Measurements from ENCODE around the gene GNAI2.
"Not testable (repeated sequence)": the region's sequence is repeated elsewhere in the genome, so short reads cannot be mapped to it uniquely, and the experiment has no call there.

The GNAI2 gene

DNA sequence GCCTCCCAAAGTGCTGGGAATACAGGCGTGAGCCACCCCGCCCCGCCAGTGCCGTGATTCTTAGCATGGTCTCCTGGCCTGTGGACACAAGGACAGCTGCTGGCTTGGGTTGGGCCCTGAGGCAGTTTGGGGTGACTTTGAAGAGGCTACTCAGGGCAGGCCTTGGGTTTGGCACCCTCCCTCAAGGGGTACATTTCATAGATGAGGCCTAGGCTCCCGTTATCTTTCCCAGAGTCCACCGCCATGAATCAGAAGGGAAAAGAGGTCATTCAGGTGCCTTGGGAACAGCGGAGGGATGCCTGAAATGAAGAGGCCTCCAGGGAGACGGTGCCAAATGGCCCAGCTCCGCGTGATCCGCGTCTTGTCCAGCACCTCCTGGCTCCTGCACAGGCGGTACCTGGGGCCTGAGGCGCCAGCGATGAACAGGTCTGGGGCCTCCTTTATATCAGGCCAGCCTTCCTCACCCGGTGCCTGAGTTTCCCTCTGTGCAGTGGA lies 9.3 kb downstream of the GNAI2 start:
- DNase-seq (ENCODE audit: low spot score): no peak

DNA sequence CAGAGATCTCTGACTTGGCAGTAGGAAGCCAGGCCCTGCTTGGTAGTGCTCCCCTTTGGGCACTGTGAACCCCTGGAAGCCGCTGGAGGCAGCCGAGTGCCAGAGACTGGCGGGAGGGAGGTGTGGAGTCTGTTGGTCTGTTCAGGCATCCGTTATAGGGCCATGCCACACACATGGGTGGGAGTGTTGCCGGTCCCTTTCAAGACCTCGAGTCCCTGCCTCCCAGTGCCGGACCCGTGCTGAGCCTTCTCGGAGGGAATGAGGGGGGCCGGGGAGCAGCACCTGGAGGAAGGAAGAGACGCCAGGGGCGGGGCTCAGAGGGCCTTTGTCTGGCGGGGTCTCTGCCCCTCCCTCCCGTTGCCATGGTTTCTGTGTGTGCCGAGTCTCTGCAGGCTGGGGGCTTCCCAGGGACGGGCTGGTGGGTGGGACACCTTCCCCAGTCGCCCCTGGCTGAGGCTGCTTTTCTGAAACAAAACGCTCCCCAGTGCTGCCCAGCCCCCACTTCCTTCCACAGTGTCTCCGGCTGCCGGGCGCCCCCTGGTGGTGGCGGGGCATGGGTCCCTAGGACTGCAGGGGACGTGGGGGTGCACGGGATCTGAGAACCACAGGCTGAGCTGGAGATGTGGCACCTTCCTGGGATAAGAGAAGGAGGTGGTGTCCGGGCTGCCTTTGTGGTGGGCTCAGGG lies 10.0 kb downstream of the GNAI2 start:
- DNase-seq (ENCODE audit: low spot score): peak; percentile 85

DNA sequence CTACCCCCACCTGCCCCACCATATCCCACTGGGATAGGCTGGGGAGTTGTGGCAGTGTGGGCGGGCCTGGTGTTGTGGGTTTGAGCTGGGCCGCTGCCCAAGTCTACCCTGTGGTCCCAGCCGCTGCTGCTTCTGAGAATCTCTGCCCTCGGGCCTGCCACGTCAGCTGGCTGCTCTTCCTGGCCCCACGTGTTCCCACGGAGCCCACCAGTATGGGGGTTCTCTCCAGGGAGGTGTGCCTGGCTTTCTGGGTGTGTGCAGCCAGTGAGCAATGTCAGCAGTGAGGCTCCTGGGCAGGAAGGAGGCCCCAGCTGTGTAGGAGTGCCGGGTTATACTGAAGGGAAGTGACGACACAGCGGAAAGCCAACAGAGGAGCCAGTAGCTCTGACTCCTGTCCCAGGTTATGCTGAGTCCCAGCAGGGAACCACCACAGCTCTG lies 10.5 kb downstream of the GNAI2 start:
- DNase-seq (ENCODE audit: low spot score): no peak

DNA sequence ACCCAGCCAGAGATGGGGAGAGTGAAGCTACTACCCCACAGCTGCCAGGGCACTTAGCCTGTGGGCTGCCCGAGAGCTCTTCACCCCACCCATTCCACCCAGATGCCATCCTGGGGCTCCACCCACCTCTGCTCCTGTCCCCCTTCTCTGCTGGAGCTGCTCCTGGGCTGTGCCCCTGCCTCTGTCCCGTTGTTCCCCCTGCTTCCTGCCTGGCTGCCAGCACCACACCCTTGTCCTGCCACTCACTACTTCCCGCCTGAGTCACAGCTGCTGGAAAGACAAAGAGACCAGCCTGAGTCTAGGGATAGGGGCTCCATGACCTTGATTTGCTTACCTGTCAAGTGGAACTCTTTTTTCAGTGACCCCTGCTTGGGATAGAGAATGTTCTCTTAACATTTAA lies 12.4 kb downstream of the GNAI2 start:
- DNase-seq (ENCODE audit: low spot score): no peak

DNA sequence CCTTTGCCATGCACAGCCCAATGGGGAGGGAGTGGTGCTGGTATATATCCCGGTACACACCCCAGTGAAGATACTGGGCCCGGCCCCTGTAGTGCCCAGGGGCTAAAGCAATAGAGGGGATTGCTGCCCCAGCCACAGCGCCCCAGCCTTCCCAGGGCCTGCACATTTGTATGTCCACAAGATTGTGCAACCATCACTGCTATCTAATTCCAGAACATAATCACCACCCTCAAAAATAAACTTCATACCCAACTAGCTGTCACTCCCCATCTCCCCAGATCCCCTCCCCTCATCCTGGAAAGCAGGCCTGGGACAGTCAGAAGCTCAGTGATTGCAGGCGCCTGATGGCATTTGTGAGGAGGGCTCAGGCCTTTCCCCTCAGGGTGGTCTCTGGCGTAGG lies 13.5 kb downstream of the GNAI2 start:
- DNase-seq (ENCODE audit: low spot score): no peak

DNA sequence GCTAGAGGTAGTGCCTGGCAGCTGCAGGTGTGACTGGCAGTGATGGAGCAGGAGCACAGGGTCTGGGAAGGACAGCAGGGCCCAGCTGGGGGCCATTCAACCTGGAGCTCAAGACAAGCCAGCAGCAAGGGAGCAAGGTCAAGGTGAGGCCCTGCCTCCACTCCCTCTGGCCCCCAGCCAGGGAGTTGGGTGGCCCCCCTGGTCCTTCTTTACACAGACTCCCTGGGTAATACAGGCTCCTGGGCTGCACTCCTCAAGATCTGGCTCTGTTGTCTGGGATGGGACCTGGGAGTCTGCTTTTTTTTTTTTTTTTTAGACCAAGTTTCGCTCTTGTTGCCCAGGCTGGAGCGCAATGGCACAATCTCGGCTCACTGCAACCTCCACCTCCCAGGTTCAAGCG lies 14.5 kb downstream of the GNAI2 start:
- DNase-seq (ENCODE audit: low spot score): no peak

DNA sequence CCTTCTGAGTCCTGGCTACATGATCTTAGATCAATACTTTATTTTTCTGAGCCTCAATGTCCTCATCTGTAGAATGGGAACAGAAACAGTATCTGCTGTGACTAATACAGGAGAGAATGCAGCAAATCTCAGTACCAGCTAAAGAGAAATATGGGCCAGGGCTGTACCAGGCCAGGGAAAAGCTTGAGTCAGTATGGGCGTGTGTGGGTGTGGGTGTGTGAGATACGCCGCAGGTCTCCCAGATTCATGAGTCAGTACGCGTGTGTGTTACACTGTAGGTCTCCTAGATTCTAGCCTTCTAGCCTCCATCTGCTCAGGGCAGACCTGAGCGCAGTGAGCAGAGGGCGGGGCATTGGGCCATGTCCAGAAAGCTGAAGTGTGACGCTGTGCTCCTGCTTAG lies 15.2 kb downstream of the GNAI2 start:
- DNase-seq (ENCODE audit: low spot score): no peak

DNA sequence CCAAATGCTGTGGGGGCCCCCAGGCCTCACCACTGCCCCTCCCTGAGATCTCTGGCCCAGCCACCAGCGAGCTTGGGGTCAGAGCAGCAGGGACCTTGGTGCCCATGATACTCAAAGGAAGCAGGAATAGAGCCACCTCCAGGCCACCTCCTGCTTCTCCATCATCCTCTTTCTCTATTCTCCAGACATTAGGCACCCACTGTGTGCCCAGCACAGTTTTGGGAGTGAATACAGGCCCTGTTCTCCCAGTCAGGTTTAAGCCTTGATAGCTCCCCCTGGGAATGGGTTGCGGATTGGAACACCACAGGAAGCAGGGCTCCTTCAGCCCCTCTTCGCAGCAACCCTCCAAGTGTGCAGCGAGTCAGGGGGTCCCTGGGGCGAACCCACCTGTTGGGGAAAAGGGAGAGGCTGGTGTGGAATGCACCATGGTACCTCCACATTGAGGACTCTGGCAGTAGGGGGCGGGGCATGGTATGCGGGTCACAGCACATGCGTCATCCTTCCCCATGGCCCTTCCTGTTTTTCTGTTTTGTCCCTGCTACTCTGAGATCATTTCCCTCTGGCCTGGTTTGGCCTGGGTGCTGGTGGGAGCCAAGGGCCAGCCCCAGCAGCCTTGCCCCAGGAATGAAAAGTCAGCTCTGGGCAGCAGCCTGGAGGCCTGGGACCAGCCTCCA lies 18.7 kb downstream of the GNAI2 start:
- DNase-seq (ENCODE audit: low spot score): no peak

DNA sequence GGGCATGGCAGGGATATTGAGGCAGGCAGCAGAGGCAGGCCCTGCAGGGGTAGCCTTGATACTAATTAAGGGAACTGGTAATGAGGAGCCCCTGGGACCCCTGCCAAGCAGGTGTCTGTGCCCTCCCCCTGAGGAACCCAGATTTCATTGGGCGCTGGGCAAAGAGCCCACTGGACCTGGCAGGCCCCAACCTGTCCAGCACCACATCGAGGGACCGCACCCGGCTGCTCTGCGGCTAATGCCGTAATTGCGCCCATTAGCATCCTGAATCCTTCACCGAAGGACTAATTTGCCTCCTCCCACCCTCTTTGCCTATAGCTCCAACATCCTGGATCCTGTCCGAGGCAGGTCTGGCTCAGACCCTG lies 19.2 kb downstream of the GNAI2 start:
- no peak for DNase-seq (ENCODE audit: low spot score)

DNA sequence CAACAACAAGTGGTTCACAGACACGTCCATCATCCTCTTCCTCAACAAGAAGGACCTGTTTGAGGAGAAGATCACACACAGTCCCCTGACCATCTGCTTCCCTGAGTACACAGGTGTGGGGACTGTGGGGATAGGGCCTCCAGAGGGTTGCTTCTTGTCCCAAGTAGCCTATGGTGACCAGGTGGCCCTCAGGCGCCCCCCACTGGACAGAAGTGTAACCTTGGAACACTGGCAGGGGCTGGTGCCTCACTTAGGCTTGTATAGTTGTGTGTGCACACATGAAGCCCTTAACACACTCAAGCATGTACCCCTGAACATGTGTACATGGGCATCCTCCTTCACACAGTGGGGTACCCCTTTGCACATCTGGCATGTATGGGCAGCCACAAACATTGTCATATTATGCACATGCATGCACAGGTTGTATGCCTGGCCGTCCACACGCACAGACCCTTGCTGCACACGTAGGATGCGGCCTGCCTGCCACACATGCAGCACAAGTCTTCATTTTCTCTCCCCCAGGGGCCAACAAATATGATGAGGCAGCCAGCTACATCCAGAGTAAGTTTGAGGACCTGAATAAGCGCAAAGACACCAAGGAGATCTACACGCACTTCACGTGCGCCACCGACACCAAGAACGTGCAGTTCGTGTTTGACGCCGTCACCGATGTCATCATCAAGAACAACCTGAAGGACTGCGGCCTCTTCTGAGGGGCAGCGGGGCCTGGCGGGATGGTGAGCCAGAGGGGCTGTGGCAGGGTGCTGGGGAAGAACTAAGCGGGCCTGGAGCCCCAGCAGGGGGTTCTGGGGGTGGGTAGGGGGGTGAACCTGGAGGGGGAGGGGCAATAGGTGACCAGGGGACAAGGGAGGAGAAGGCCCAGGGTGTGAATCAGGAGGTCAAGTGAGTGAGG lies 21.2 kb downstream of the GNAI2 start:
- no peak for DNase-seq (ENCODE audit: low spot score)

DNA sequence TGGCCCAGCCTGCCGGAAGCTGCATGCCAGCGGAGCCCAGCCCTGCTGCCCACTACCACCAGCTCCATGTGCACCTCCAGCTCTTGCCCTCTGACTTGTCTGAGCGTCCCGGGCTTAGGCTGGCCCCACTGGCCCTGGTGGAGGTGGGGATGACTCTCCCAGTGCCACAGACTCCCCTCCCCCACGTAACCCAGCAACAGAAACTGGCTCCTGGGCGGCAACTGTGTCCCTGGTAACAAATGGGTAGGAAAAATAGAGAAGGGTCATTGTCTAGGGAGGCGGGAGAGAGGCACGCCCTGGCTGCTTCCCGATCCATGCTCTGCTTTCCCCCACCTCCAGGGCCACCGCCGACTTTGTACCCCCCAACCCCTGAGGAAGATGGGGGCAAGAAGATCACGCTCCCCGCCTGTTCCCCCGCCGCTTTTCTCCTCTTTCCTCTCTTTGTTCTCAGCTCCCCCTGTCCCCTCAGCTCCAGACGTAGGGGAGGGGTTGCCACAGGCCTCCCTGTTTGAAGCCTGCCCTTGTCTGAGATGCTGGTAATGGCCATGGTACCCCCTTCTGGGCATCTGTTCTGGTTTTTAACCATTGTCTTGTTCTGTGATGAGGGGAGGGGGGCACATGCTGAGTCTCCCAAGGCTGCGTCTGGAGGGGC lies 22.2 kb downstream of the GNAI2 start:
- DNase-seq (ENCODE audit: low spot score): no peak

DNA sequence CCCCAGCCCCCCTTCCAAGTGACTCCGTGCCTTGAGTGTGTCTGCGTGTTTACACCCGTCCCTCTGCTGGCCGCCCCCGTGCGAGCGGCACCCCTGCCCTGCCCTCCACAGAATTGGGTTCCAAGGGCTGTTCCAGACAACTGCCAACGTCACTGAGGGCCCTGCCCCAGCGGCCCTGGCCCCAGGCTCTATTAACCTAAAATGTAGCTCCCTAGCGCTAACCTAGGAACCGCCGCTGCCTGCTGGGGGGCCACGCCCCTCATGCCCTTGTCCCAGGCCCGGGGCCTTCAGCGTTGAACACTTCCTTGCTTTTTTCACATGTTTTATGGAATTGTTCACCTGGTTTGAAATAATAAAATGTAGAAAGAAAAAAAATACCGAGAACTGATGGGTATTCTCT lies 23.0 kb downstream of the GNAI2 start:
- no peak for DNase-seq (ENCODE audit: low spot score)

DNA sequence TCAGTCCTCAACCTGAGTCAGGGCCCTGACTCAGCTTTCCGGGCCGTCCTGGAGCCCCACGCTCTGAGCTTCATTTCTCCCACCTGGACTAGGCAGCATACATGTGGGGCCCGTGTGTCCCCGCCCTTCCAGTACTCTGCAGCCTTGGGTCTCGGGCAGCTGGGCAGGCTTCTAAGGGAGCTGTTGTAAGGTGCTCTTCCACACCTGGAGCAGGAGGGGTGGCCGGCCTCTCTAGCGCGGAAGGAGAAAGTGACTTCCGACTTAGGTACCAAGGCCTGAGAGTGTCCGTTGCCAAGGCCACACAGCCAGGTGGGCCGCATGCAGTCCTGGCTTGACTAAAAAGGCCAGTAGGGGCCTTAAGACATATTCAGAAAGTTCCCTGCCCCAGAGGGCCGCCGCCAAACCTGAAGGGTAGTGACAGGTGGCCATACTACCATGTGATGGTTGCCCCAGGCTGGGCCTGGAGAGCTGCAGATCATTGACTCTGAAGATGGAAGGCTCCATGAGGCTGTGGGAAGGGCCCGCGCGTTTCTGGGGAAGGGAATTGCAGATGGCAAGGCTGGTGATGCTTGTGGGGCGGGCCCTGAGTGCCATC lies 23.5 kb downstream of the GNAI2 start:
- no peak for DNase-seq (ENCODE audit: low spot score)

DNA sequence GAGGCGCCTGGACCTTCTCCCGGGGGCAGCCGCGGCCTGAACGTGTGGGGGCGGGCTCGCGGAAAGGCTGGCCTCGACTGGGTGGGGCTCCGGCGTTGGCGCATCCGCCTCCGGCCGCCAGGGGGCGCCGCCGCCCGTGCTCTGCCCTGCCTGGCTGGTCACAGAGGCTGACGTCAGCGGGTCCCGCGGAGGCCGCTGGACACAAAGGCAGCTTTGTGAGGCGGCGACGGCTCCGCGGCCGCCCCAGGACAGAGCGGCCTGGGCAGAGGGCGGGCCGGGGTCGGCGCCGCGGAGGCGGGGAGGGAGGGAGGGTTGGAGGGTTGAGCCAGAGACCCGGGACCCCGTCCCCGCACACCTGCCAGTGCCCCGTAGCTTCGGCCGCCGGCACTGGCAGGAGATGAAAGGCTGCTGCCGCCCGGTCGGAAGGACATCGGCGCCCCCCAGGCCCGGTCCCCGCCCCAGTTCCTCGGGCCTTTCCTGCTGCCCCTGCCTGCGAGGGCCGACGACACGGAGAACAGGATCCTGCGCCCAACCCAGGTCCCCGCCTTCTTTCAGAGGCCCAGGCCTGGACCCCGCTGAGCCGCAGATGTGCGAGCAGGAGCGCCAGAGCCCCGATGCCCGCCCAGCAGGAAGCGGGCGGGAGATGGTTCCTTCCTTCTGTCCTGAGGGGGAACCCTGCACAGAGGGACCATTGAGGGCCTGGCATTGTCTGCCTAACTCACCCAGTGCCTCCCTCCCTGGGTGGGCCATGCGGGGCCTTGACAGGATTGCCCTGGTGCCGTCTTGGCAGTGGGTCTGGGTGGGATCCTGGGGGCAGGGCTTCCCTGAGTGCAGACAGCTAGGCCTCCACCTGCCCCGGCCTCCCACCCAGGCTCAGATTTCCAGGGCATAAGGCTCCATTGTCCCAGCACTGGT lies 24.3 kb downstream of the GNAI2 start:
- peak; percentile 95 for DNase-seq (ENCODE audit: low spot score)

DNA sequence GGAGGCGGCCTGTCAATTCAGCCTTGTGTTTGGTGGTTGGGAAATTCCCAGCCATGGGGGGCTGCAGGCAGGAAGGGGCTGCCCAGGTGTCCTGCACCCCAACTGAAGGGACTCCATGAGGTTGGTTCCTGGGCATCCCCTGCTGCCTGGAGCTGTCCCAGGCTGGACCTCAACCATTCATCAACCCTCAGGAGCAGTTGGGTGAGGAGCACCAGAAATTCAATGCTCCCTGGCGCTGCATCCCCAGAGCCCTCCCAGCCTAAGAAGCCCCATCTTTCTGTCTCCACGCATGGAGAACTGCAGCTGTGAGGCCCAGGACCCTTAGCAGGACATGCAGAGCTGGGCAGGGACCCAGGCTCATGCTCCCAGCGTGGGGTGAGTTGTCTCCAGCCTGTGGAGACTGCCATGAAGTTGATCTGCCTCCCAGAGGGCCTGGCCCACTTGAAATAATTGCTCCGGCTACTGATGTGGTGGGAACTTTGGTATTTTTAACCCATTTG lies 25.0 kb downstream of the GNAI2 start:
- DNase-seq (ENCODE audit: low spot score): no peak

DNA sequence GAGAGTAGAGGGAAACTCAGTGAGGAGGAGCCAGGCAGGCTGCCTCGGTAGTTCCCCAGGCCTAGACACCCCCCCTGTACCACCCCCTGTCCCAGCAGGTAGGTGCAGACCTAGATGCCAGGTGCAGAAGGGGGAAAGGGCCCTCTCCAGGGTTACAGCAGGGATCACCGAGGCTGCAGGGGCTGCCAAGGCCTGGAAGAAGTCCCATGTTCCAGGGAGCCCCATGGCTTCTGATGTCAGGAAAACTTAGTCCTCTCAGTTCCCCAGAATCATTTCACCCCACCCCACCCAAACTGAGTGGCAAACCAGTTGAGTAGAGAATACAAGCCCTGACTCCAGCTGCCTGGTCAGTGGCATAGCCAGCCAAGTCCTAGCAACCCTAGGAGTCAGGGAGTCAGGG lies 25.5 kb downstream of the GNAI2 start:
- no peak for DNase-seq (ENCODE audit: low spot score)

DNA sequence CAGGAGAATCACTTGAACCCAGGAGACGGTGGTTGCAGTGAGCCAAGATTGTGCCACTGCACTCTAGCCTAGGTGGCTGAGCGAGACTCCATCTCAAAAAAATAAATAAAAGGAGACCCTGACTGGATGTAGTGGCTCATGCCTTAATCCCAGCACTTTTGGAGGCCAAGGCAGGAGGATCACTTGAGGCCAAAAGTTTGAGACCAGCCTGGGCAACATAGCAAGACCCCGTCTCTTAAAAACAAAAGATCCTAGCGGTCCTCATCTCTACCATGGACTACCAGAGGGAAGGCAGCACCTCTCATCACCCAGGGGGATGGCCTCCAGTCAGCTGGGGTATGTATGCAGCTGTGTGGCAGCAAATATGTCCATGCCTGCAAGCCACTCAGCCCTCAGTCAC lies 26.2 kb downstream of the GNAI2 start:
- DNase-seq (ENCODE audit: low spot score): not testable (repeated sequence)

DNA sequence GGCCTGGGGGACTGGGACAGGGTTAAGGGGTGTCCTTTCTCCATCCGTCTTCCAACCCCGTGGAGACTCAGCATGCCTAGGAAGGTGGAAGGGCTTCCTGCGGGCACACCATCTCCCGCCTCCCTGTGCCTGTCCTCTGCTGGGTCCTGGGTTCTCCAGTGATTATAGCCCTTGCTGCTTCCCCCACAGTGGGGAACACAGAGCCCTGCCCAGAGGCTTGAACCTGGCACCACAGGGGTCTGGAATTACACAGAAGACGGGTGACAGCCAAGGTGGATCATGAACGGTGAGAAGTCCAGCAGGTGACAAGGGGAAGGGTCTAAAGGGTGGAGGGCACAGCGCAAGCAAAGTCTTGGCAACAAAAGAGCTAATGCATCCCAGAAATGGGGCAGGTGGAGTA lies 26.8 kb downstream of the GNAI2 start:
- DNase-seq (ENCODE audit: low spot score): no peak

DNA sequence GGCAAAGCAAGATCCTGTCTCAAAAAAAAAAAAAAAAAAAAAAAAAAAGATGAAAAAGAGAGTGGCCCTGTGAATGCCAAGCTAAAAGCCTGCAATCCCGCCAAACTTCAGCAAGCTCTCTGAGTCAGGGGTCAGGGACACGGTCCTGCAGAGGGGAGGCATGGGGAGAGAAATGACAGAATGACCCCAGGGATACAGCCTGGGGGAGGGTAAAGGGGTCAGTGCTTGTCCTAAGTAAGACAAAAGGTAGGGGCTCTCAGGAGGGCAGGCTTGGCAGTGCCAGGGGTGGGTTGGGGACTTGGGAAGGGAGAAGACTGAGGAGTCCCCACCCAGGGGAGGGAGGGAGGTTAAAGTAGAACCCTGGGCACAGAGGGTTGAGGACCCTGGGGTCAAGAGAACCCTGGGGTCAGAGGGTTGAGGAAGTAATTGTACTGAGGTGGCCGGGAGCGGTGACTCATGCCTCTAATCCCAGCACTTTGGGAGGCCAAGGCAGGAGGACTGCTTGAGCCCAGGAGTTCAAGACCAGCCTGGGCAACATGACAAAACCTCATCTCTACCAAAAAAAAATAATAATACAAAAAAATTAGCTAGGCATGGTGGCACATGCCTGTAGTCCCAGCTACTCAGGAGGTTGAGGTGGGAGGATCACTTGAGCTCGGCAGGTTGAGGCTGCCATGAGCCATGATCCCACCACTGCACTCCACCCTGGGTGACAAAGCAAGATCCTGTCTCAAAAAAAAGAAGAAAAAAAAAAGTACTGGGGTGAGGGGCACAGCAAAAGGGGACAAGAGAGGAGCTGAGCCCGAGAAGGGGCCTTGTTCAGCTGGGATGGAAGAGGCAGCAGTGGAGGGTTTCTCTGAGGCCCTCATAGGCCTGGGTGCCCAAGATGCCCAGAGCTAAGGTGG lies 27.7 kb downstream of the GNAI2 start:
- no peak for DNase-seq (ENCODE audit: low spot score)

All from putamen (tissue), 1 donor.